Measurements from ENCODE around the gene ADAMTS18.

GRCh38 chr16:77317059-77317458 lies 117.8 kb downstream of the ADAMTS18 start:
- TF ChIP-seq EP300 (IDR thresholded peaks at IDR 0.05) (no peak), CEBPB (IDR thresholded peaks at IDR 0.05) (no peak), MAX (IDR thresholded peaks at IDR 0.05) (no peak), RFX5 (IDR thresholded peaks at IDR 0.05) (no peak), GATA3 (IDR thresholded peaks at IDR 0.05; ENCODE audit: borderline replicate concordance) (no peak), MAZ (IDR thresholded peaks at IDR 0.05; ENCODE audit: borderline replicate concordance, low read depth, low read length) (no peak), POLR2A (IDR thresholded peaks at IDR 0.05; ENCODE audit: low read length) (no peak), JUNB (IDR thresholded peaks at IDR 0.05) (no peak), POLR2AphosphoS2 (conservative IDR thresholded peaks at IDR 0.05; ENCODE audit: low read length) (no peak), RAD21 (conservative IDR thresholded peaks at IDR 0.05 in 1 of 2, IDR thresholded peaks at IDR 0.05 in 1 of 2) (no peak)
- TF ChIP-seq, protein P1, sequence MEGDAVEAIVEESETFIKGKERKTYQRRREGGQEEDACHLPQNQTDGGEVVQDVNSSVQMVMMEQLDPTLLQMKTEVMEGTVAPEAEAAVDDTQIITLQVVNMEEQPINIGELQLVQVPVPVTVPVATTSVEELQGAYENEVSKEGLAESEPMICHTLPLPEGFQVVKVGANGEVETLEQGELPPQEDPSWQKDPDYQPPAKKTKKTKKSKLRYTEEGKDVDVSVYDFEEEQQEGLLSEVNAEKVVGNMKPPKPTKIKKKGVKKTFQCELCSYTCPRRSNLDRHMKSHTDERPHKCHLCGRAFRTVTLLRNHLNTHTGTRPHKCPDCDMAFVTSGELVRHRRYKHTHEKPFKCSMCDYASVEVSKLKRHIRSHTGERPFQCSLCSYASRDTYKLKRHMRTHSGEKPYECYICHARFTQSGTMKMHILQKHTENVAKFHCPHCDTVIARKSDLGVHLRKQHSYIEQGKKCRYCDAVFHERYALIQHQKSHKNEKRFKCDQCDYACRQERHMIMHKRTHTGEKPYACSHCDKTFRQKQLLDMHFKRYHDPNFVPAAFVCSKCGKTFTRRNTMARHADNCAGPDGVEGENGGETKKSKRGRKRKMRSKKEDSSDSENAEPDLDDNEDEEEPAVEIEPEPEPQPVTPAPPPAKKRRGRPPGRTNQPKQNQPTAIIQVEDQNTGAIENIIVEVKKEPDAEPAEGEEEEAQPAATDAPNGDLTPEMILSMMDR (IDR thresholded peaks at IDR 0.05): no peak
- TF ChIP-seq, protein P2, sequence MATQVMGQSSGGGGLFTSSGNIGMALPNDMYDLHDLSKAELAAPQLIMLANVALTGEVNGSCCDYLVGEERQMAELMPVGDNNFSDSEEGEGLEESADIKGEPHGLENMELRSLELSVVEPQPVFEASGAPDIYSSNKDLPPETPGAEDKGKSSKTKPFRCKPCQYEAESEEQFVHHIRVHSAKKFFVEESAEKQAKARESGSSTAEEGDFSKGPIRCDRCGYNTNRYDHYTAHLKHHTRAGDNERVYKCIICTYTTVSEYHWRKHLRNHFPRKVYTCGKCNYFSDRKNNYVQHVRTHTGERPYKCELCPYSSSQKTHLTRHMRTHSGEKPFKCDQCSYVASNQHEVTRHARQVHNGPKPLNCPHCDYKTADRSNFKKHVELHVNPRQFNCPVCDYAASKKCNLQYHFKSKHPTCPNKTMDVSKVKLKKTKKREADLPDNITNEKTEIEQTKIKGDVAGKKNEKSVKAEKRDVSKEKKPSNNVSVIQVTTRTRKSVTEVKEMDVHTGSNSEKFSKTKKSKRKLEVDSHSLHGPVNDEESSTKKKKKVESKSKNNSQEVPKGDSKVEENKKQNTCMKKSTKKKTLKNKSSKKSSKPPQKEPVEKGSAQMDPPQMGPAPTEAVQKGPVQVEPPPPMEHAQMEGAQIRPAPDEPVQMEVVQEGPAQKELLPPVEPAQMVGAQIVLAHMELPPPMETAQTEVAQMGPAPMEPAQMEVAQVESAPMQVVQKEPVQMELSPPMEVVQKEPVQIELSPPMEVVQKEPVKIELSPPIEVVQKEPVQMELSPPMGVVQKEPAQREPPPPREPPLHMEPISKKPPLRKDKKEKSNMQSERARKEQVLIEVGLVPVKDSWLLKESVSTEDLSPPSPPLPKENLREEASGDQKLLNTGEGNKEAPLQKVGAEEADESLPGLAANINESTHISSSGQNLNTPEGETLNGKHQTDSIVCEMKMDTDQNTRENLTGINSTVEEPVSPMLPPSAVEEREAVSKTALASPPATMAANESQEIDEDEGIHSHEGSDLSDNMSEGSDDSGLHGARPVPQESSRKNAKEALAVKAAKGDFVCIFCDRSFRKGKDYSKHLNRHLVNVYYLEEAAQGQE (IDR thresholded peaks at IDR 0.05): no peak
